AML-193 (cell line): ENCODE measurements around the gene CPM.
A peak's percentile ranks its signal among the peaks of the same experiment; 100 is the strongest.

Source experiments
- DNase-seq, 2 experiments: peaks; one replicate each; lab custom pipeline; 2025; lab: John Stamatoyannopoulos, UW

CPM gene

GRCh38 chr12:68956466-68956865 is 23.5 kb upstream of the CPM start:
- no peak for DNase-seq

GRCh38 chr12:68954811-68955210 is 21.8 kb upstream of the CPM start:
- DNase-seq = no peak

- DNase-seq = no peak
These were observed 20.6 kb upstream of the CPM start for GRCh38 chr12:68953536-68953935.

- peak; percentile 37 to 39 for DNase-seq
These were observed 18.7 kb upstream of the CPM start for GRCh38 chr12:68951652-68952051.

- no peak for DNase-seq
These were observed 17.5 kb upstream of the CPM start for GRCh38 chr12:68950511-68950910.

- no peak for DNase-seq
These were observed 12.3 kb upstream of the CPM start for GRCh38 chr12:68945255-68945654.

- DNase-seq = no peak
These were observed 11.5 kb upstream of the CPM start for GRCh38 chr12:68944296-68945076.

- no peak for DNase-seq
These were observed 10.9 kb upstream of the CPM start for GRCh38 chr12:68943848-68944247.

GRCh38 chr12:68940731-68941130 is 7.8 kb upstream of the CPM start:
- DNase-seq = no peak

- DNase-seq = no peak
These were observed 6.5 kb upstream of the CPM start for GRCh38 chr12:68939505-68939904.

GRCh38 chr12:68934392-68934791 is 1.4 kb upstream of the CPM start:
- no peak for DNase-seq

GRCh38 chr12:68932128-68932960 is 627 bp downstream of the CPM start:
- DNase-seq = no peak

- no peak for DNase-seq
These were observed 2.8 kb downstream of the CPM start for GRCh38 chr12:68930178-68930577.

GRCh38 chr12:68924546-68924945 is 8.4 kb downstream of the CPM start:
- no peak for DNase-seq

- DNase-seq = no peak
These were observed 13.3 kb downstream of the CPM start for GRCh38 chr12:68919581-68920239.

- no peak for DNase-seq
These were observed 14.0 kb downstream of the CPM start for GRCh38 chr12:68918960-68919359.

- DNase-seq = no peak
These were observed 17.9 kb downstream of the CPM start for GRCh38 chr12:68915055-68915454.

GRCh38 chr12:68913682-68914081 is 19.3 kb downstream of the CPM start:
- DNase-seq = no peak

- no peak for DNase-seq
These were observed 20.1 kb downstream of the CPM start for GRCh38 chr12:68912916-68913315.

- DNase-seq = no peak
These were observed 21.7 kb downstream of the CPM start for GRCh38 chr12:68911197-68911718.

GRCh38 chr12:68910128-68910527 is 22.8 kb downstream of the CPM start:
- no peak for DNase-seq

- DNase-seq = no peak
These were observed 24.9 kb downstream of the CPM start for GRCh38 chr12:68908076-68908475.

GRCh38 chr12:68905733-68906132 is 27.2 kb downstream of the CPM start:
- DNase-seq = no peak
